ENCODE results near the gene NPPC.

DNA sequence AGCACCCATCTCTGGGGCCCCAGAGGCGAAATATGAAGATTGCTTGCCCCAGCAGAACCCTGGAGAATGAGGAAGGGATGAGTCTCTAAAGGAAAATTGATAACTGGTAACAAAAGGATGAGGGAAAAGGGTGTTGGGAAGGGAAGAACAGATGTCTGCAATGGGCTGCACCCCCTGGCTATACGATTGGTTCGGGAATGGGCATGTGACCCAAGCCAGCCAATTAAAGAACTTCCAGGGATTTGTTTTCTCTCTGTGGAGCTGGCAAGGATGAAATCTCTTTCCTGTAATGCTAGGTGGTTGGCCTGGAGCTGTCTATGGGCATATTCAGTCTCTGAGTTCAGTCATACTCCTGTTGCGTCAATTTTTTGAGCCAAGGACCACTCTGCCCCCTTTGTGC lies 12.8 kb upstream of the NPPC start:
- no peak for TF ChIP-seq GLI2 (tag by site-specific recombination; IDR thresholded peaks at IDR 0.05; ENCODE audit: borderline replicate concordance, low read depth)
- no peak for TF ChIP-seq KLF1 (tag by site-specific recombination; IDR thresholded peaks at IDR 0.05)
- TF ChIP-seq CTCF (tag by site-specific recombination; IDR thresholded peaks at IDR 0.05), result no peak
- TF ChIP-seq ZNF670 (tag by site-specific recombination; IDR thresholded peaks at IDR 0.05; ENCODE audit: low read depth), result no peak
- TF ChIP-seq ZNF239 (tag by site-specific recombination; IDR thresholded peaks at IDR 0.05), result no peak
- TF ChIP-seq ZNF561 (tag by site-specific recombination; IDR thresholded peaks at IDR 0.05; ENCODE audit: borderline replicate concordance), result no peak
- TF ChIP-seq ZNF274 (IDR thresholded peaks at IDR 0.05; ENCODE audit: low read length), result no peak
- no peak for TF ChIP-seq ZNF274 (tag by site-specific recombination; IDR thresholded peaks at IDR 0.05; ENCODE audit: borderline replicate concordance)
- no peak for TF ChIP-seq ZNF549 (tag by site-specific recombination; IDR thresholded peaks at IDR 0.05)
- TF ChIP-seq ZNF19 (tag by site-specific recombination; IDR thresholded peaks at IDR 0.05; ENCODE audit: low read depth), result no peak
- TF ChIP-seq ZNF140 (tag by site-specific recombination; IDR thresholded peaks at IDR 0.05), result no peak

Measured in HEK293 (cell line).